ENCODE results near the gene GALNT14. TPM values are rescaled to one million over a fixed set of nuclear protein-coding genes. Genes with fewer than 3 reads are reported as not detected.

GALNT14 gene
- total RNA-seq, 4 donors from 2014 or later: 8.3 to 26.1 (median 16.3) TPM

DNA sequence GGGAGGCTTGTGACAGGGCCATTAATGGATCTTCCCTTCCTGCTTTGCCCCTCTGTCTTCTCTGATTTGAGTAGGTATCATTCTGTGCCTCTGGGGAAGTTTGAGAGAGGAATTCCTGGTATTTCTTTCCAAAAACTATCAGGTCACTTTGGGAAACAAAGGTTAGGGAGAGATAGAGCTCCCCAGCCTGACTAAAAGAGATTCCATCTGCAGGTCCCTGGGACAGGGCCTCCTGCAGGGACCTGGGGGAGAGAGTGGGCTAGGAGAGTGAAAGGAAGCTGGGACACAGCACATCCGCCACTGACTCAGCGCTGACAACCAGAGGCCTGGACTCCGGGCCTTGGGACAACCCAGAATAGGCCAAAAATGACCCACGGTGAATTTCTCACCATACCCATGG lies 6.4 kb downstream of the GALNT14 start:
- no peak for DNase-seq
- H3K9me3 ChIP-seq: no peaks in the 10 kb centered on the region
- H3K27me3 ChIP-seq: no peaks in the 10 kb centered on the region
- no peak overlapping the region for H3K4me3 ChIP-seq
- TF ChIP-seq, protein P1, sequence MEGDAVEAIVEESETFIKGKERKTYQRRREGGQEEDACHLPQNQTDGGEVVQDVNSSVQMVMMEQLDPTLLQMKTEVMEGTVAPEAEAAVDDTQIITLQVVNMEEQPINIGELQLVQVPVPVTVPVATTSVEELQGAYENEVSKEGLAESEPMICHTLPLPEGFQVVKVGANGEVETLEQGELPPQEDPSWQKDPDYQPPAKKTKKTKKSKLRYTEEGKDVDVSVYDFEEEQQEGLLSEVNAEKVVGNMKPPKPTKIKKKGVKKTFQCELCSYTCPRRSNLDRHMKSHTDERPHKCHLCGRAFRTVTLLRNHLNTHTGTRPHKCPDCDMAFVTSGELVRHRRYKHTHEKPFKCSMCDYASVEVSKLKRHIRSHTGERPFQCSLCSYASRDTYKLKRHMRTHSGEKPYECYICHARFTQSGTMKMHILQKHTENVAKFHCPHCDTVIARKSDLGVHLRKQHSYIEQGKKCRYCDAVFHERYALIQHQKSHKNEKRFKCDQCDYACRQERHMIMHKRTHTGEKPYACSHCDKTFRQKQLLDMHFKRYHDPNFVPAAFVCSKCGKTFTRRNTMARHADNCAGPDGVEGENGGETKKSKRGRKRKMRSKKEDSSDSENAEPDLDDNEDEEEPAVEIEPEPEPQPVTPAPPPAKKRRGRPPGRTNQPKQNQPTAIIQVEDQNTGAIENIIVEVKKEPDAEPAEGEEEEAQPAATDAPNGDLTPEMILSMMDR (IDR thresholded peaks at IDR 0.05): no peak
- no peak for TF ChIP-seq POLR2A (IDR thresholded peaks at IDR 0.05)
- no peak overlapping the region for H3K27ac ChIP-seq
- peaks cover 0 to 2% (median 0%) of the 10 kb centered on the region in 4 donors for H3K4me1 ChIP-seq
- no peaks in the 10 kb centered on the region for H3K36me3 ChIP-seq

- Histone ChIP-seq H3K27me3 (no peaks in the 10 kb centered on the region), H3K27ac (no peak overlapping the region), H3K4me3 (no peak overlapping the region), H3K4me1 (no peaks in the 10 kb centered on the region), H3K36me3 (no peaks in the 10 kb centered on the region), H3K9me3 (no peaks in the 10 kb centered on the region)
- no peak for DNase-seq
- TF ChIP-seq POLR2A (IDR thresholded peaks at IDR 0.05): no peak
- TF ChIP-seq, protein P1 (IDR thresholded peaks at IDR 0.05): no peak
Observed at GRCh38 chr2:31129375-31130171, 8.7 kb downstream of the GALNT14 start.

DNA sequence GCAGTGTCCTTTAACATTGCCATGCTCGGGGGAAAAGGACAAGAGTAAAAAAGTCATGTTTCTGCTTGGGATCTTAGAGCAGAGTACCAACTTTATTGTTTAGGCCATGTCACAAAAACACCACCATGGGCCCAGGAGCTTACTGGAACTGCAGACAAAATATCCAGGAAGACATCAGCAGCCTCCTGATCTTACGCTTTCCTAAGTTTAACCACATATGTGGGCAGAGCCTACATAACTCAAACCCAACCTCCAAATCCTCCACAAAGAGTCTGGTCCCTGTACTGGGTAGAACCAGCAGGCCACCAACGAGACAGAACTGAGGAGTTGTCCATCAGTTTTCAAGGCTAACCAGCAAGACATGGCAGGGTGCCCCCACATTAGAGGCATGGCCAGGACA lies 10.3 kb downstream of the GALNT14 start:
- H3K36me3 ChIP-seq: no peaks in the 10 kb centered on the region
- no peaks in the 10 kb centered on the region for H3K9me3 ChIP-seq
- DNase-seq: no peak
- no peaks in the 10 kb centered on the region for H3K27me3 ChIP-seq
- no peak for TF ChIP-seq POLR2A (IDR thresholded peaks at IDR 0.05)
- TF ChIP-seq, protein P1 (IDR thresholded peaks at IDR 0.05): no peak
- H3K27ac ChIP-seq: no peak overlapping the region
- no peak overlapping the region for H3K4me3 ChIP-seq
- H3K4me1 ChIP-seq: no peaks in the 10 kb centered on the region

- no peaks in the 10 kb centered on the region for H3K9me3 ChIP-seq
- H3K36me3 ChIP-seq: no peaks in the 10 kb centered on the region
- H3K4me3 ChIP-seq: no peak overlapping the region
- no peaks in the 10 kb centered on the region for H3K27me3 ChIP-seq
- no peak for DNase-seq
- TF ChIP-seq, protein P1 (IDR thresholded peaks at IDR 0.05): no peak
- no peak for TF ChIP-seq POLR2A (IDR thresholded peaks at IDR 0.05)
- H3K4me1 ChIP-seq: no peaks in the 10 kb centered on the region
- H3K27ac ChIP-seq: no peak overlapping the region
Observed at GRCh38 chr2:31125918-31126695, 12.1 kb downstream of the GALNT14 start.

DNA sequence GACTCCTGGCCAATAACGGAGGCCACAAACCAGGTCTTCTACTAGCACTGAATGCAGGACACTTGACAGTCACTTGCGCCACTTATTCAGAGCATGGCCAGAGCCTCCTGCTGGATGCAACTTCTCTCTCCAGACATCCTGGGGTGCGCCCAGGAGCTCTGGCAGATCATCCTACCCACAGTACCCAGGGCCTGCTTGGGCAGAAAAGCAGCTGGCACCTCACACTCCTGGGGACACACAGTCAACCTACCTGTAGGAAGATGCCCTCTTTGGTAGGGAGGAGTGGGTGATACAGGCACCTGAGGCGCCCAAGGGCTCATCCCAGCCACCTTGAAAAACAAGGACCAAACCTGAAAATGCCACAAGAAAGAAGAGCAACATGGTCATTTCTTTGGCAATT lies 13.3 kb downstream of the GALNT14 start:
- DNase-seq: no peak
- no peaks in the 10 kb centered on the region for H3K36me3 ChIP-seq
- no peaks in the 10 kb centered on the region for H3K27me3 ChIP-seq
- no peak for TF ChIP-seq POLR2A (IDR thresholded peaks at IDR 0.05)
- TF ChIP-seq, protein P1 (IDR thresholded peaks at IDR 0.05): no peak
- no peaks in the 10 kb centered on the region for H3K4me1 ChIP-seq
- H3K4me3 ChIP-seq: no peak overlapping the region
- H3K9me3 ChIP-seq: no peaks in the 10 kb centered on the region
- no peak overlapping the region for H3K27ac ChIP-seq
